Neural progenitor cell (in vitro differentiated cells): ENCODE results near the gene CYP2C18. TPM values are rescaled to one million over a fixed set of nuclear protein-coding genes. Genes with fewer than 3 reads are reported as not detected.

Experiments used
- DNase-seq: peaks from one replicate; pipeline ENCODE4 v3.0.0-alpha.2; 2016; ENCODE audit warnings: low spot score
- H2AFZ ChIP-seq: fragments of 200-600 bp; sonication (generic); replicated peaks from 2 replicates; pipeline ENCODE4 v1.6.1; 2016; ENCODE audit warnings: antibody characterized with exemption
- H3F3A ChIP-seq: fragments of 200-600 bp; sonication (generic); 2 replicates; pipeline ENCODE4 v1.6.1; 2016; ENCODE audit warnings: antibody characterized with exemption, low read depth
- H3K27ac ChIP-seq: fragments of 200-600 bp; sonication (generic); 2 replicates; pipeline ENCODE4 v1.5.1; 2016; ENCODE audit warnings: mild to moderate bottlenecking
- H3K27me3 ChIP-seq: fragments of 200-600 bp; sonication (generic); 2 replicates; pipeline ENCODE4 v1.6.1; 2016; ENCODE audit warnings: mild to moderate bottlenecking, moderate library complexity
- H3K36me3 ChIP-seq: fragments of 200-600 bp; sonication (generic); 2 replicates; pipeline ENCODE4 v1.5.1; 2016
- H3K4me1 ChIP-seq: fragments of 200-600 bp; sonication (generic); 2 replicates; pipeline ENCODE4 v1.6.1; 2016; ENCODE audit warnings: mixed run types
- H3K4me2 ChIP-seq: fragments of 200-600 bp; sonication (generic); 2 replicates; pipeline ENCODE4 v1.6.1; 2016
- H3K4me3 ChIP-seq: fragments of 200-600 bp; sonication (generic); 2 replicates; pipeline ENCODE4 v1.5.1; 2016
- H3K79me2 ChIP-seq: fragments of 200-600 bp; sonication (generic); 2 replicates; pipeline ENCODE4 v1.6.1; 2016; ENCODE audit warnings: low read depth
- H3K9ac ChIP-seq: fragments of 200-600 bp; sonication (generic); 2 replicates; pipeline ENCODE4 v1.6.1; 2016
- H3K9me3 ChIP-seq: fragments of 200-600 bp; sonication (generic); 2 replicates; pipeline ENCODE4 v1.5.1; 2016; ENCODE audit warnings: low read depth
- H4K20me1 ChIP-seq: fragments of 200-600 bp; sonication (generic); 2 replicates; pipeline ENCODE4 v1.6.1; 2016; ENCODE audit warnings: low read depth
- H3K27ac Mint-ChIP-seq: 3 replicates; pipeline ENCODE4 v1.8.0; 2021; ENCODE audit warnings: mixed read lengths
- H3K27me3 Mint-ChIP-seq: 2 replicates; pipeline ENCODE4 v1.8.0; 2022; ENCODE audit warnings: low read depth, mild to moderate bottlenecking, inconsistent platforms, moderate library complexity, mixed read lengths; ENCODE audit not compliant: insufficient read depth
- H3K36me3 Mint-ChIP-seq: 3 replicates; pipeline ENCODE4 v1.8.0; 2021; ENCODE audit warnings: mixed read lengths
- H3K4me1 Mint-ChIP-seq: 3 replicates; pipeline ENCODE4 v1.8.0; 2021; ENCODE audit warnings: mixed read lengths
- H3K4me3 Mint-ChIP-seq: 3 replicates; pipeline ENCODE4 v1.8.0; 2021; ENCODE audit warnings: mild to moderate bottlenecking, moderate library complexity, mixed read lengths
- H3K9me3 Mint-ChIP-seq: 3 replicates; pipeline ENCODE4 v1.8.0; 2020; ENCODE audit warnings: mixed read lengths
- CTCF ChIP-seq: fragments of 200-600 bp; sonication (generic); IDR thresholded peaks from 2 replicates; pipeline ENCODE4 v1.5.1; 2017; ENCODE audit warnings: antibody characterized with exemption, mild to moderate bottlenecking
- EZH2 ChIP-seq: fragments of 200-600 bp; sonication (generic); IDR thresholded peaks from 2 replicates; pipeline ENCODE4 v1.6.1; 2017; ENCODE audit warnings: antibody characterized with exemption, mild to moderate bottlenecking, moderate library complexity
- EZH2phosphoT487 ChIP-seq: fragments of 200-600 bp; sonication (generic); IDR thresholded peaks from 2 replicates; pipeline ENCODE4 v1.6.1; 2017; ENCODE audit warnings: antibody characterized with exemption
- total RNA-seq: library from RNA; depleted of rRNA; stranded (reverse); fragments of >200 nt; gene quantifications from 2 replicates; pipeline ENCODE4 v1.2.3, GENCODE V29; 2015; ENCODE audit warnings: low replicate concordance

CYP2C18 gene
- total RNA-seq, 1 donor from 2014 or later: not detected

GRCh38 chr10:94735197-94735596 lies 51.7 kb downstream of the CYP2C18 start:
- no peaks in the 10 kb centered on the region for H3K9me3 Mint-ChIP-seq
- Histone ChIP-seq H3K9ac (no peak overlapping the region), H3K36me3 (no peaks in the 10 kb centered on the region), H3K4me3 (no peak overlapping the region), H4K20me1 (no peaks in the 10 kb centered on the region), H3K9me3 (peaks cover 3% of the 10 kb centered on the region), H3K4me2 (no peak overlapping the region), H2AFZ (no peak overlapping the region), H3F3A (no peaks in the 10 kb centered on the region), H3K27me3 (no peaks in the 10 kb centered on the region), H3K27ac (no peak overlapping the region), H3K79me2 (no peaks in the 10 kb centered on the region), H3K4me1 (no peaks in the 10 kb centered on the region)
- H3K27me3 Mint-ChIP-seq: no peaks in the 10 kb centered on the region
- no peak for TF ChIP-seq EZH2
- TF ChIP-seq CTCF: no peak
- no peak for TF ChIP-seq EZH2phosphoT487
- no peak for DNase-seq
- no peak overlapping the region for H3K4me3 Mint-ChIP-seq
- H3K27ac Mint-ChIP-seq: no peak overlapping the region
- H3K4me1 Mint-ChIP-seq: no peaks in the 10 kb centered on the region
- no peaks in the 10 kb centered on the region for H3K36me3 Mint-ChIP-seq

- Mint-ChIP-seq H3K27ac (no peak overlapping the region), H3K36me3 (no peaks in the 10 kb centered on the region), H3K27me3 (no peaks in the 10 kb centered on the region), H3K9me3 (peaks cover 2% of the 10 kb centered on the region), H3K4me1 (no peaks in the 10 kb centered on the region), H3K4me3 (no peak overlapping the region)
- Histone ChIP-seq H3K79me2 (no peaks in the 10 kb centered on the region), H3K9ac (no peak overlapping the region), H4K20me1 (no peaks in the 10 kb centered on the region), H3K4me2 (no peak overlapping the region), H3F3A (no peaks in the 10 kb centered on the region), H3K27me3 (no peaks in the 10 kb centered on the region), H2AFZ (no peak overlapping the region), H3K4me3 (no peak overlapping the region), H3K27ac (no peak overlapping the region), H3K36me3 (no peaks in the 10 kb centered on the region), H3K9me3 (no peaks in the 10 kb centered on the region), H3K4me1 (no peaks in the 10 kb centered on the region)
- TF ChIP-seq EZH2 (no peak), EZH2phosphoT487 (no peak), CTCF (no peak)
- no peak for DNase-seq
These were observed 55.1 kb downstream of the CYP2C18 start for GRCh38 chr10:94738588-94738987.

- no peaks in the 10 kb centered on the region for H3K4me1 ChIP-seq
- no peak for TF ChIP-seq CTCF
- no peak for TF ChIP-seq EZH2phosphoT487
- TF ChIP-seq EZH2: no peak
- no peaks in the 10 kb centered on the region for H3F3A ChIP-seq
- H3K79me2 ChIP-seq: no peaks in the 10 kb centered on the region
- H2AFZ ChIP-seq: no peak overlapping the region
- H3K27me3 ChIP-seq: no peaks in the 10 kb centered on the region
- no peak overlapping the region for H3K4me3 ChIP-seq
- H3K9ac ChIP-seq: no peak overlapping the region
- Mint-ChIP-seq H3K27me3 (no peaks in the 10 kb centered on the region), H3K27ac (no peak overlapping the region), H3K9me3 (peaks cover 8% of the 10 kb centered on the region), H3K4me3 (no peak overlapping the region), H3K4me1 (no peaks in the 10 kb centered on the region), H3K36me3 (no peaks in the 10 kb centered on the region)
- no peaks in the 10 kb centered on the region for H3K36me3 ChIP-seq
- H3K9me3 ChIP-seq: no peaks in the 10 kb centered on the region
- no peak overlapping the region for H3K4me2 ChIP-seq
- H4K20me1 ChIP-seq: no peaks in the 10 kb centered on the region
- no peak overlapping the region for H3K27ac ChIP-seq
- DNase-seq: no peak
These were observed 63.6 kb downstream of the CYP2C18 start for GRCh38 chr10:94747137-94747536.

GRCh38 chr10:94747838-94748237 lies 64.3 kb downstream of the CYP2C18 start:
- peaks cover 6% of the 10 kb centered on the region for H3K9me3 Mint-ChIP-seq
- no peaks in the 10 kb centered on the region for H3K27me3 Mint-ChIP-seq
- H3K4me3 ChIP-seq: no peak overlapping the region

More at GRCh38 chr10:94747838-94748237, 64.3 kb downstream of the CYP2C18 start:
- Histone ChIP-seq H3K9me3 (no peaks in the 10 kb centered on the region), H2AFZ (no peak overlapping the region), H3K27me3 (no peaks in the 10 kb centered on the region), H3K9ac (no peak overlapping the region), H3K4me2 (no peak overlapping the region), H3F3A (no peaks in the 10 kb centered on the region), H3K36me3 (no peaks in the 10 kb centered on the region), H3K27ac (no peak overlapping the region), H4K20me1 (no peaks in the 10 kb centered on the region), H3K79me2 (no peaks in the 10 kb centered on the region), H3K4me1 (no peaks in the 10 kb centered on the region)
- Mint-ChIP-seq H3K36me3 (no peaks in the 10 kb centered on the region), H3K27ac (no peak overlapping the region), H3K4me3 (no peak overlapping the region), H3K4me1 (no peaks in the 10 kb centered on the region)
- no peak for DNase-seq
- TF ChIP-seq CTCF: no peak
- no peak for TF ChIP-seq EZH2phosphoT487
